ENCODE results near the gene ZC3HAV1L.

ZC3HAV1L gene

GRCh38 chr7:138992052-138992531 lies 43.8 kb downstream of the ZC3HAV1L start:
- no peak overlapping the region for H3K4me2 ChIP-seq (ENCODE audit: low read length)
- H3K27me3 ChIP-seq (ENCODE audit: control insufficient read depth, low read length): no peaks in the 10 kb centered on the region
- no peaks in the 10 kb centered on the region for H4K20me1 ChIP-seq (ENCODE audit: control insufficient read depth, insufficient read depth, low read depth, low read length)
- TF ChIP-seq EZH2phosphoT487 (IDR thresholded peaks at IDR 0.05; ENCODE audit: borderline replicate concordance, low read length) (no peak), CTCF (IDR thresholded peaks at IDR 0.05; ENCODE audit: low read depth, low read length, poor library complexity, severe bottlenecking) (no peak)
- no peaks in the 10 kb centered on the region for H3K79me2 ChIP-seq (ENCODE audit: control insufficient read depth, low read length)
- peaks cover 7% of the 10 kb centered on the region; the same call in 1 of the 2 replicates for H3K9me3 ChIP-seq (ENCODE audit: control insufficient read depth, insufficient read depth, low read length)
- H3K27ac ChIP-seq (ENCODE audit: low read depth, low read length): no peak overlapping the region
- H3K4me3 ChIP-seq (ENCODE audit: low read length): no peak overlapping the region
- H3K9me2 ChIP-seq (replicated peaks; ENCODE audit: control insufficient read depth, low read length): no peaks in the 10 kb centered on the region; the same call in 1 of the 2 replicates
- H3K4me1 ChIP-seq (ENCODE audit: control insufficient read depth, low read length): no peaks in the 10 kb centered on the region
- no peaks in the 10 kb centered on the region for H3K36me3 ChIP-seq (ENCODE audit: control insufficient read depth, low read length)
- no peaks in the 10 kb centered on the region for H3F3A ChIP-seq (ENCODE audit: control insufficient read depth, insufficient read depth)

GRCh38 chr7:138987686-138988085 lies 48.2 kb downstream of the ZC3HAV1L start:
- no peaks in the 10 kb centered on the region for H3F3A ChIP-seq (ENCODE audit: control insufficient read depth, insufficient read depth)
- H3K4me1 ChIP-seq (ENCODE audit: control insufficient read depth, low read length): no peaks in the 10 kb centered on the region
- no peak overlapping the region for H3K27ac ChIP-seq (ENCODE audit: low read depth, low read length)
- no peaks in the 10 kb centered on the region for H3K36me3 ChIP-seq (ENCODE audit: control insufficient read depth, low read length)
- TF ChIP-seq CTCF (IDR thresholded peaks at IDR 0.05; ENCODE audit: low read depth, low read length, poor library complexity, severe bottlenecking) (no peak), EZH2phosphoT487 (IDR thresholded peaks at IDR 0.05; ENCODE audit: borderline replicate concordance, low read length) (no peak)
- H3K4me3 ChIP-seq (ENCODE audit: low read length): no peak overlapping the region
- no peaks in the 10 kb centered on the region for H4K20me1 ChIP-seq (ENCODE audit: control insufficient read depth, insufficient read depth, low read depth, low read length)
- no peaks in the 10 kb centered on the region for H3K79me2 ChIP-seq (ENCODE audit: control insufficient read depth, low read length)
- peaks cover 6% of the 10 kb centered on the region for H3K27me3 ChIP-seq (ENCODE audit: control insufficient read depth, low read length)
- no peak overlapping the region for H3K4me2 ChIP-seq (ENCODE audit: low read length)
- peaks cover 7% of the 10 kb centered on the region; the same call in 1 of the 2 replicates for H3K9me3 ChIP-seq (ENCODE audit: control insufficient read depth, insufficient read depth, low read length)
- no peaks in the 10 kb centered on the region for H3K9me2 ChIP-seq (replicated peaks; ENCODE audit: control insufficient read depth, low read length)

GRCh38 chr7:138982204-138982623 lies 53.6 kb downstream of the ZC3HAV1L start:
- no peaks in the 10 kb centered on the region for H3K9me3 ChIP-seq (ENCODE audit: control insufficient read depth, insufficient read depth, low read length)
- H3K9me2 ChIP-seq (replicated peaks; ENCODE audit: control insufficient read depth, low read length): no peaks in the 10 kb centered on the region
- no peak overlapping the region; the same call in 1 of the 2 replicates for H3K4me3 ChIP-seq (ENCODE audit: low read length)
- H3K36me3 ChIP-seq (ENCODE audit: control insufficient read depth, low read length): no peaks in the 10 kb centered on the region
- H3K27me3 ChIP-seq (ENCODE audit: control insufficient read depth, low read length): peaks cover 46% of the 10 kb centered on the region
- H3K27ac ChIP-seq (ENCODE audit: low read depth, low read length): no peak overlapping the region
- H4K20me1 ChIP-seq (ENCODE audit: control insufficient read depth, insufficient read depth, low read depth, low read length): no peaks in the 10 kb centered on the region
- TF ChIP-seq EZH2phosphoT487 (IDR thresholded peaks at IDR 0.05; ENCODE audit: borderline replicate concordance, low read length) (no peak), CTCF (IDR thresholded peaks at IDR 0.05; ENCODE audit: low read depth, low read length, poor library complexity, severe bottlenecking) (no peak)
- H3K4me2 ChIP-seq (ENCODE audit: low read length): peak overlapping the region; percentile 46
- no peaks in the 10 kb centered on the region for H3F3A ChIP-seq (ENCODE audit: control insufficient read depth, insufficient read depth)
- H3K4me1 ChIP-seq (ENCODE audit: control insufficient read depth, low read length): peaks cover 6% of the 10 kb centered on the region; the same call in 1 of the 2 replicates
- no peaks in the 10 kb centered on the region for H3K79me2 ChIP-seq (ENCODE audit: control insufficient read depth, low read length)

Measured in DOHH2 (cell line).